HG03432 (cell line): ENCODE results near the gene FAM180A.

Source experiments
- ATAC-seq: cut with Tn5 transposase; IDR thresholded peaks from one replicate; pipeline ENCODE4 v1.9.1; 2021; ENCODE audit warnings: mild to moderate bottlenecking, moderate library complexity; ENCODE audit not compliant: unreplicated experiment

Gene FAM180A

DNA sequence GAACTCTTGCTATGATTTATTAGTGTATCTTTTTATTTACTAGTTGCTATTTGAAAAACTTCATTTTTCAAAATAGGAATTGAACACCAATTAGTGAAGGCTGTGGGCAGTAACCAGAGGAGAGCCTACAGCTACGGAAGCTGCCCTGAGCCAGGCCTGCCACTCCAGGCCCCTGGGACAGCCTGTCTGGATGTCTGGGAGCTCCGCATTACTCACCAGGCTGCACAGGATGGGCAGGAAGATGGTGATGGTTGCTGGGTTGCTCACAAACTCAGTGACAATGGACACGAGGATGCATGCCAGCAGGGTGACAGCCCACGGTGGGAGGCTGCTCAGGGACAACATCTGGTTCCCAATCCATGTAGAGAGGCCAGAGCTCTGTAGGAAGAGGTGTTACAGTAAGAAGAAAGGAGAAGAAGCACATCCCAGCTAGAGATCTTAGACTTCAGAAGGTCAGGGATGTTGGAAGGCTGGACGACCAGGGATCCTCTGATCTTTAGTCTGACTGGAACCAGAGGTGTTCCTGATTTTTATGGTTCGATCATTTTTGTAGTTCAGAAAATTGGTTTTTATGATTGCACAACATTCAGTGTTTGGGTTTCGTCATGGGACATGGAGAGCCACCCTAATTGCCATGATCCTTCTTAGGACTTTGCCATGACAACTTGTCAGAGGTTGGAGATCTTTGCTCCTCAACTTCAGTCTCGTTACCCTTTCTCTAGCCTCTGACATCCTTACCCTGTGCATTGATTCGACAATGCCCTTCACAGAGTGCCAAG lies 63.1 kb downstream of the FAM180A start:
- ATAC-seq, result no peak

DNA sequence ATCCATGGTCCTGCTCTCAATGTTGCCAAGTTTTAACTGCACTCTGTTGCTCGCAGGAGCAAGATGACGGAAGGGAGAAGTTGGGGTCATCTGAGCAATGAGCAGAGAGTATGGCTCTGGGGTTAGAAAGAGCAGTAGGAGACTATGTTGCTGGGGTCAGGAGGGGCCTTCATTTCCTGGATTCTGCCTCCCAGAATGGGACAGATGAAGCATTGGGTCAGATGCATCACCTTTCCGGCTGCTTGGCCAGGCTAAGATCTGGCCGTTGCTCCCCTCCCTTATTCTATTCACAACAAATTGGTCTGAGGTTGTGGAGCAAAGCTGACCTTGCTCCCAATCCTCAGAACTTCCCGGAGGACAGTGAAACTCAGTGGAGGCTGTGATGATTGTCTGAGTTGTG lies 63.9 kb downstream of the FAM180A start:
- ATAC-seq, result no peak

DNA sequence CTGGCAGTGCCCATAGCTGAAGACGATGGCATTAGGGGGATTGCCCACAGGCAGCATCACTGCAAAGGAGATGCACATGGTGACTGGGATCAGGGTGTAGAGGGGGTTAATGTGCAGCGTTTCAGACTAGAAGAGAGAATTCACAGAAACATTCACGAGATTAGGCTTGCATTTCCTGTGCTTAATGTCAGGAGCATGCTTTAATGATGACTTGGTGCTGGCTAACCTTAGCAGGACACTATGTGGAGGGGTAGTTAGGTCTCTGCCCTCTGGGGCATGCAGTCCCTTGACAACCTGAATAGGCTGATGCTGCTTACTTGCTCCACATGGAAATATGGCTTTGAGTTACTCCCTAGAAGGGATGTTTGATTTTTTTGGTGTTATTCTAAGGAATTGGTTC lies 64.5 kb downstream of the FAM180A start:
- no peak for ATAC-seq

DNA sequence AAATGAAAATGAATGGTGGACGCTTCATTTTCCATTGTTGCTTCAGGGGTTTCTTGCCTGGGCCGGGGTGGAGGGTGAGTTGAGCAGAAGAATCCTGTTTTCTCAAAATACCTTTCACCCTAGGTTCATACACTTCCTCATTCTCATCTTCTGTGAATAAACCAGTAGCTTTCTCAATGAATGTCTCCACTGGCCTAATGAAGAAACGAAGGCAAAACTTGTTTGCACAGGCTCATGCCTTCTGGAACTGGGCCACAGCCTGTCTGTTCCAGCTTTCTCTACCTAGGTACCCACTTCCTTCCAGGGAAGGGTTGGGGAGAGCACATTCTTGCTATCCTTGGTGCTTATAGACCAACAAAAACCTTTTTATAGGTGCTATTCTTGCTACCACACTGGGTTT lies 65.0 kb downstream of the FAM180A start:
- no peak for ATAC-seq

DNA sequence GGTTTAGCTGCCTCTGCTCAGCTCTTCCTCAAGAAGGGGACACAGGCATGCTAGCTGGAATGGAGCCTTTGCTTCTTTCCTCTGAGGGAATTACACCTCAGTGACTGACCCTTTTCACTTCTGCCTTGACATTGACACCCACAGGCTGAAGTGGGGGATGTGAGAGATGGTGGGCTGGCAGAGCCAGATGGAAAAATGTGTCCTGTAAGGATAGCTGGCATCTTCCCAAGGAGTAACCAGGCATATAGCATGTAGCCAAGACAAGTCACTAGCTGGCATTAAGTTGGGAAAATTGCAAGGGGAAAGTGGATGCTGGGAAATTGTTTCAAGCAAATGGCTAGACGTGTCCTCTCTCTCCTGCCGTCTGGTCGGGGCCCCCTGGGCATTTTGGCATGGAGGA lies 66.4 kb downstream of the FAM180A start:
- ATAC-seq, result no peak

DNA sequence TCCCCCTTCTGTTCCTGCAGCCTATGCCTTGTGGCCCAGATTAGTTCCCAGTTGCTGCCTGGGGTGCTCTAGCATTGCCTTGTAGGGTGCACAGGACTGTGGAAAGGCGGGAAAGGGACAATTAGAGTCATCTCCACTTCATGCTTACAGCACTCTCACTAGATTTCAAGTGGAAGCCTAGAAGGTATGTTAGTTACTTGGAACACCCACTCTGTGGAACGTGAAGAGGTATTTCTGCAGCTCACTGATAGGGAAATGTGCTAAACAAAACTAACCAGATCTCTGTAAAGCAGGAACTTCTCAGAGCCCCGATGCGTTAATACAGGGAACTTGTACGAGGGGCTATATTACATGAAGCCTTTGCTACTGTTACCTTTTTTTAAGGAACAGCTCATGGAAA lies 66.9 kb downstream of the FAM180A start:
- no peak for ATAC-seq
